GM21528 (cell line): ENCODE data around the gene ZIC5.

Experiments used
- ATAC-seq: cut with Tn5 transposase; IDR thresholded peaks from one replicate; pipeline ENCODE4 v1.9.1; 2021; ENCODE audit warnings: mild to moderate bottlenecking, moderate library complexity; ENCODE audit not compliant: unreplicated experiment, low FRiP score

The ZIC5 gene

DNA sequence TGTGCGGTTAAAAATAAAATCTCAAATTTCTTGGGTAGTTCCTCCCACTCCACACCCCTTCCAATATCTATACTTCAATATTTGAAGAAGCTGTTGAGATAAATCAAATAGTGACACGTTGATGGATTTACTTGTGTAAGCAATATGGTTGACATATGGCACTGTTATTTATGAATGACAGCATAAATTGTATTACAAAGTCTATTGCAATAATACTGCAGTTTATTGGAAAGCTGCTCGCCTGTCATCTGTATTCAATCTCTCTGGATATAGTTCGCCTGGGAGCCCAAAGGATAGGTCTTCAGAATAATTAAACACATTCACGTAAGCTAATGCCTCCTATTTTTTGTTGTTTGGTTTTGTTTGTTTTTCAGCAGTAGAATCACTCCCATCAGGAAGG is 5.0 kb upstream of the ZIC5 start:
- no peak for ATAC-seq

DNA sequence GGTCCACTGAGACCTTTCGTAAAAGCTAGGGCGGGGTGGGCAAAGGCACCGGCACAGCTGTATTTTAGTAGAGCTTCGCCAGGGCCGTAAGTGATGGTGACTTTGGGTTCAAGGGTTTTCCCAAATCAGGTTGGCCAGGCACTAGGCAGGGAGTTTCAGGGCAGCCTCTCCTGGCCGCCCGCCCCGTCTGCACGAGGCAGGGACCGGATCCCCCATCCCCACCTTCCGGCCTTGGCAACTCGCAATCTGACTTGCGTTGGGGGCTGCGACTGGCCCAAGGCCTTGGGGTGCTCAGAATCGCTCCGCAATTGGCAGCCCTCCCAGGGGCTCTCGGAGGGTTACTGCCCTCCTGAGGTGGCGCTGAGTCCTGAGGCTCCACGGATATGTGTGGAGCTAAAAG is 4.1 kb upstream of the ZIC5 start:
- ATAC-seq = no peak

DNA sequence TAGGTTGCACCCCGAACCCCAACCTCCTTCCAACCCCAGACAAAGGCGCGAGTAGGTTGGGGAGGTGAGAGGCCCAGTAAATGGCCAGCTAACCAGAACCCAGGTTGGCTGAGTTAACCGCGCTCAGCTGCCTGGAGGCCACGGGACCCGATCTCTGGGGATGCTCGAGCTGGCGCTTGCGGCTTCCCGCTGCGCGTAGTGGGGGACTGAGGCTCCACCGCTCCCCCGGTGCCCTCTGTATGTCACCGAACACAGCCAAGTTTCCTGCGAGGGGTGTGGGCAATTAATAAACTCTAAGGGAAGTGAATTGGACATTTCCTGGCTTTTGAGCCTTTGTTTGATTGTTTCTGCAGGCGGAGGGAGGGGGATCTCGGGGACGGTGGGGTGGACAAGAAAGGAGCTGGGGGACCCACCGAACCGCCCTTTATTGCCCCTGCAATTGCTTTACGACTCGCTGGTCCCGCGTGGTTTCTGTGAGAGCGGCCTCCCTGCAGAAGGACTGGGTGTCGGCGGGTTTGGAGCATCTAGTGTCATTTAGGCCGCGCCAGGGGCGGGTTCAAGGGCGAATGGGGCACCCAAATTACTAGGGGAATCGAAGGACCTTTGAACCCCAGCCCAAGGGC is 3.5 kb upstream of the ZIC5 start:
- ATAC-seq = no peak

DNA sequence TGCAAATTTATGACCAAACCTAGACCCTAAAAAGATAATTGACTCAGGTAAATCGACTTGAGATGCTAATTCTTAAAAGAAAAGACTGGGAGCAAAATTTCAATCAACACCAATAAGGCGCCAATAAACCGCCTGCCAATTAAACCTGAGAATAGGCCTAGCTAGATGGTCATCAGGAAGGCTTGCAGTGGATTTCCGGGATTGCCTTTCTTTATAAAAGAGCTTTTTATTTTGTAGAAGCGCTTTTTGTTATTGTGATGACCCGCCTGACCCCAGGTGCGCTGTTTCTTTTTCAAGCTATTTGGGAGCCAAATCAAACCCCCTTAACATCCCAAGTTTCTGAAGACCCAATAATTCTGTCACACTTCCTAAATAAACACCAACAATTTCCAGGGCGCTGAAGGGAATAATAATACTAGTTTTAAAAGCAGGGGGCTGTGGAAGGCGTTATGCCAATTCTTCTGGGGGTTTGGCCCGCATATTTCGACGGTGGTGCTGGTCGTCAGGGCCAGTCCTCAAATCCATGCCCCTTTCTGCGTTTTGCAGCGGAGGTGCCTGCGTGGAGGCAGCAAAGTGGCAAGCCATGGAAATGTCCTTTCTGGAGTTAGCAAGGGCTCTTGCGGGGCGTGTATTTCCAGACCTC is 2.9 kb upstream of the ZIC5 start:
- ATAC-seq = no peak

DNA sequence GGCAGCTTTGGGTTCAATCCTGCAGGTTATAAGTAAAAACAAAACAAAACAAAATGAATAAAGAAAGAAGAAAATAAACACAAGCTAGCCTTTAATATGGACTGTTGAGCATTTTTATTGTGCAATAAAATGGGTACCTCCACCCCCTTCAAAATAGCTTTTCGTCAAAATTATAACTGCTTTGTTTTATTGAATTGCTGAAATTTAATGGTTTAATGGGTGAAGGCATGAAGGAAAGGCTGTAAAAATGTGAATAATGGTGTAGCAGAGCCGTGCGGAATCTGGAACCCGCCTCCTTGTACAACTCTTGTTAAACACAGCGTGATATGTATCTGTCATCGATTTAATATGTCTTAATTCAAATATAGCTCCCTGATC is 2.2 kb upstream of the ZIC5 start:
- no peak for ATAC-seq

DNA sequence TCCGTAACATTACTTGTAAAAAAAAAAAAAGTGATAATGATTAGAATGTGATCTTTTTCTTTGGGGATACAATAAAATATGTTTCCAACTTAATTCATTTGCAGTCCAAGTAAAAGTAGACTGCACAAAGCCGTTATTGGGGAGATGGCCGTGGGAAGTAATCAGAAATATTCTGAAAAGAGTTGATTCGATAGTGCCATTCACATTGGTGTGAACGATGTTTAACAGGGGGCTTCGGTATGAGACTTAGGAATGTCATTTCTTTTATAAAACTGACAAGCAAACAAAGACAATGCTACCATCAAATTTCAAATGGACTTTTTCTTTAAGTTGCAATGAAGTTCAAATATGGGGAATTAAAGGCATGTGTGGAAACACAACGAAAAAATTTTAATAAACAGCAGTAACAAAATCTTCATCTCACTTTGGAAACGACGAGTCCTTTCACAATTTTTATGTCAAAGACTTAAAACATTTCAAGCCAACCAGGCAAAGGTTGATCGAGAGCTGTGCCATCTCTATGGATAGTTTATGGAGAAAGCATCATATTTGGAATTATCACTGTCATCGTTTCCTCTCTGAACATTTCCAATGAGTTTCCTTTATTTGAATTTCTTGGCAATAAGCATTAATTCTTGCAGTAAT is 1.7 kb upstream of the ZIC5 start:
- no peak for ATAC-seq

DNA sequence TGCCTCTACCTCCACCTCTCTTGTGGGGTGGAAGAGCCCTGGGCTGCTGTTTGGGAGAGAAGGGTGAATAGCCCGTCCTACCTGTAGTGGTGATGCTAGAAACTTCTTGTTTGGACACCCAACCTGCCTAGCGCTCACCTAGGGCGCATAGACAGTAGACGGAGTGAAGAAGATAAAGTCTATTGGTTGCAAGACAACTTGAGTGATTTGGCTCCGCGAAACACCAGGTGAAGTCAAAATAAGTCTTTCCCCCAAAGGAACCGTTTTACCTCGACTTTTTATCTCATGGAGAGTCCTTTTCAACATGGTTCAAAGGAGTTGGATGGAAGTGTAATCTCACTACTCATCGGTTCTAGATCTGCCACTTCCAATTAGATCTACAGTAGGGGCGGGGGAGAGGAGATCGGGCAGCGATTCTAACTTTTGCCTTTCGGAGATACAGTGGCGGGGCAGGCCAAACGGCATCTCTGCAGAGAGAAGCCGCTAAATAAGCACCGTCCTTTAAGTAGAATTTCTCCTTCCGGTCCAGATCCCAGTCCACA is 694 bp upstream of the ZIC5 start:
- ATAC-seq = no peak

DNA sequence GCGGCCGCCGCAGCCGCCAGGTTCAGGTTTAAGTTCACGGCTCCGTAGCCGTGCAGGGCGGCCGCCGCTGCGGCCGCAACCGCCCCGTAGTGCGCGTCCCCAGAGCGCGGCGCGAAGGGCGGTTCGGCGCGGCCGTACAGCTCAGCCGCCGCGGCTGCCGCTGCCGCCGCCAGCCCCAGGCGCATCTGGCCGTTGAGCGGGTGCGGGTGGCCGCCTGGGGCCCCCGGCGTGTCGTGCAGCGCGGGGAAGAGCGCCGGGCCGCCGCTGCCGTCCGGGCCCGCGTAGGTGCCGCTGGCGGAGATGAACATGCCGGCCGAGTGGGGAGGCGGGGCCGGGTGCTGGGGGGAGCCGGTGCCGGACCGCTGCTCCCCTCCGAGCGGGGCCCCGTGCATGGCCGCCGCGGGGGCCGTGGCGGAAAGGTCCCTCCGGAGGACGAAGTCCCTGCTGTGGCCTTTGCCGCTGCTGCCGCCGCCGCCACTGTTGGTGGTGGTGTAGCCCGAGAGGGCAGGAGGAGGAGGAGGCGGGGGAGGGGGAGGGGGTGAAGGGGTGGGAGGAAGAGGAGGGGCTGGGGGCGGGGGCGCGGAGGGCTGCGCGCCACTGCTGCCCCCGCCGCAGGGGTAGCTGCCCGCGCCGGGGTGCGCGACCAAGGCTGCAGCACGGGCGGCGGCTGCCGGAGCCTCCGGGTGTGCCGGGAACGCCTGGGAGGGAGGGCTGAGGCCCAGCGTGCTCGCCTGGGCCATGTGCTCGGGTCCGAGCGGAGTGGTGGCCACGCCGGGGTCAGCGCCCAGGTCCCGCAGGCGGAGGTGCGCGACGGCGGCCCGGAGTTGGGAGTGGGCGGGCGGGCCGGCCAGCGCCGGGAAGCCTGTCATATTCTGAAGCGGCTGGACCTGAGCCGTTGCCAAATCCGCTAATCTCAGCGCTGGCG is 654 bp downstream of the ZIC5 start:
- no peak for ATAC-seq

- no peak for ATAC-seq
Observed at GRCh38 chr13:99969919-99970650, 1.5 kb downstream of the ZIC5 start.

DNA sequence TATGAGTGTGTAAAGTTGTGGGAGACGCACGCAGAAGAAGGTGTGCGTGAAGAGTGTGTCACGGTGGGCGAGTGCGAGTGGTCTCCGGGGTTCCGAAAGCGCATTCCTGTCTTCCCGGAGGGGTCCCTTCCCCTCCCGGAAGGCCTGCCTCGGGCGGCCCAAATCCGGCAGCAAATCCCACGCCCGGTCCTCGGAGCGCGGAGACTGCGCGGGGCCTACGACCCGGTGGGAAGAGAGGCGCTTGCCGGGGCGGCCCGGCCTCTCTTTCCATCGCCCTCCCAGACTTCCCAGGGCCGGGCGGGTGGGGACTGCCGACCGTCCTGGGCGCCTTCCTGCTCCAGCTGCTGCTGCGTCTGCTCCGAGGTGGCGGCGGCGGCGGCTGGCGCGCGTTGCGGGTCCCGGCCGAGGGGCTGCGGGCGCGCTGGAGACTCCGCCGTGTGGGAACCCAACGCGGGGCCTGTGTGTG is 2.1 kb downstream of the ZIC5 start:
- ATAC-seq = no peak

DNA sequence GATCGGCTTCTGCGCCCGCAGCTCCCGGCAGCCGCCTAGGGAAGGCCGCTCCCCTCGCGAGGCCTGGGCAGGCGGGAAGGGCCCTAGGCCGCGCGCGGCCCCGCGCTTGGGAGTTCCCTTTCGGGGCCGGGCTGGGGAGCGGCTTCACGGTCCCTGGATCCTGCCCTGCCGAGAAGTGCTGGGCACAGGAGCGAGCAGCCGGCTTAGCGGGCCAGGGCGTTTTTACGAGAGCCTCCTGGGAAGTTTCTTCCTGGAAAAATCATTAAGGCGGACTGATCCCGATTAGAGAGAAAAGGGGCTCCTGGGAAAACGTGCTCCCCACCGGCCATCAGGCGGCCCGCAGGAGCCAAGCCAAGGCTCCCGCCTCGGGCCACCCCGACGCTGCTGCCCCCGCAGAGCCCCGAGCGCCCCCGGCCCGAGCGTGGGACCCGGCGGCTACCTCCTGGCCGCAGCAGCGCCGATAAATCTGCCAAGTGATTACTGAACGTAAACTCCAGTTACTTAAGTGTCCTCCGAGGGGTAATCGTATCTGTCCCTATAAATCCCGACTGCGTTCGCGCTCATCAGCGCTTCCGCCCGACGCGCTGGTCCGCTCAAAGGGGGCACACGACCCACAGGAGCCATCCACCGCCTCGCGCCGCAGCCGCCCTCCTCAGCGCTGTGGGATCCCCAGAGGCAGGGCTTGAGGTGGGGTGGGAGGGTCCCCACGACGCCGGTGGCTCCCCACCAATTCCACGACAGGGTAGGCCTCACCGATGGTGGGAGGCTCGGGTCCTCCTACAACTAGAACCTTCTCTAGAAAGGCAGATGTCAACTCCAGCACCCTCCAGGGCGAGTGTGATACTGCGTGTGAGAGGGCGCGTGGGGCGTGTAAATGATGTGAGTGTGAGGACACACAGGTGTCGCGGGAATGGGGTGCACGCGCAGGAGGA is 2.8 kb downstream of the ZIC5 start:
- ATAC-seq = no peak

GRCh38 chr13:99967869-99968520 is 3.6 kb downstream of the ZIC5 start:
- ATAC-seq = no peak

- no peak for ATAC-seq
Observed at GRCh38 chr13:99967498-99967868, 4.1 kb downstream of the ZIC5 start.

DNA sequence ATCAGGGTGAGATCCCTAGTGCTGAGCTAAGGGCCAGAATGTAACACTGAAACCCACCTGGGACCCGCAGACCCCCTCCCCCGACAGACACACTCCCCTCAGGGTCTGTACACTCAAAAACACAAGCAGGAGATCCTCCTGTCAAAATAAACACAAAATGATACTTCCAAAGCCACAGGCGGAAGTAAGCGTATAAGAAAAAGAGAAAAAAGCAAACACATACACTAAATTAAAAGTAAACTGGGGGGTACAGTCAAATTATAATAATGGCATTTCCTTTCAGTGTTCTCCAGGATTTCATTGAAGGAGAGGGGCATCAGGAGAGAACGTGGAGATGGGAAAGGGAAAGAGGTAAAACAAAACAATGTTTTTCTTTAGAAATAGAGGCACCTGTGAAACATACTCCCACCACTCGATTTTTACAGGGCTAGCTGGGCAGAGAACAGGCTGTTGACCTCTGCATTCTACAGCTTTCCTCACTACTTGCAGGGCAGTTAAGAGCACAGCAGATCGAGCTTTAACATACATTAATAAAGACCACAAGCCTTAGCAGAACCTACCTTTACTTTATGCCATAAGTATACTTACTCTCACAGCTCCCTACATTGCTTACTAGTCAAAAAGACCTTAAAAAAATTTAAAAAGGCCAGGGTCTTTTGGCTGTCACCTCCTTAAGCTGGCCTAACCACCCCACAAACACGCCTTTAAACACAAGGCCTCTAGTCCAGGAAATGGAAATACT is 5.3 kb downstream of the ZIC5 start:
- ATAC-seq = no peak

DNA sequence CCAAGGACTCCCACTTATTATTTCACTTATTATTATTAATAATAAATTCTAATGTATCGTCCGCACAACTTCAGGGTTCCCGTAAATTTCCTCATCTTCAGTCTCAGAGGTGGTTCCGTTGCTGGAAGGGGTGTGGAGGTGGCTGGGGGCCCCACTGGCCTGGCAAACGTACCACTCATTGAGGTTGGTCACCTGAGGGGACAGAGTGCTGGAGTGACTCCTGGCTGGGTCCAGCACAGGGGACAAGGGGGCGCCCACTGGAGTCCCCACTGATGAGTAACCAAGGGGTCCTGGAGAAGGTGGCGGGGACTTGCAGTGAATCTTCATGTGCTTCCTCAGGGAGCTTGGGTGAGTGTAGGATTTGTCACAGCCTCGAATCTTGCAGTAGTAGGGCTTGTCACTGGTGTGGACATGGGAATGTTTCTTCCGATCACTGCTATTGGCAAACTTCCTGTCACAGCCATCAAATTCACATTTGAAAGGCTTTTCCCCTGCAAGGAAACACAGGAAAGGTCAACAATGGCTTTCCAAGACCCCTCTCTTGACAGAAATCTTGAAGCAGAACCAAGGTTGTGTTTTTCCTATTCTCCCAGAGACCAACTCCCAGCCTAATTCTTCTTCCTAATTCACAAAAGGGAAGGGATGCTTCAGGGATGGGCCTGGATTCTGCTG is 6.1 kb downstream of the ZIC5 start:
- no peak for ATAC-seq

- ATAC-seq = no peak
Observed at GRCh38 chr13:99963816-99964339, 7.7 kb downstream of the ZIC5 start.

- ATAC-seq = no peak
Observed at GRCh38 chr13:99962242-99962641, 9.3 kb downstream of the ZIC5 start.
